ENCODE data around the gene NUP210. TPM values are rescaled to one million over a fixed set of nuclear protein-coding genes. Genes with fewer than 3 reads are reported as not detected.

NUP210 gene
- total and polyA plus RNA-seq, 5 experiments from 2014 or later = 37.3 to 150 (median 82.7) TPM

DNA sequence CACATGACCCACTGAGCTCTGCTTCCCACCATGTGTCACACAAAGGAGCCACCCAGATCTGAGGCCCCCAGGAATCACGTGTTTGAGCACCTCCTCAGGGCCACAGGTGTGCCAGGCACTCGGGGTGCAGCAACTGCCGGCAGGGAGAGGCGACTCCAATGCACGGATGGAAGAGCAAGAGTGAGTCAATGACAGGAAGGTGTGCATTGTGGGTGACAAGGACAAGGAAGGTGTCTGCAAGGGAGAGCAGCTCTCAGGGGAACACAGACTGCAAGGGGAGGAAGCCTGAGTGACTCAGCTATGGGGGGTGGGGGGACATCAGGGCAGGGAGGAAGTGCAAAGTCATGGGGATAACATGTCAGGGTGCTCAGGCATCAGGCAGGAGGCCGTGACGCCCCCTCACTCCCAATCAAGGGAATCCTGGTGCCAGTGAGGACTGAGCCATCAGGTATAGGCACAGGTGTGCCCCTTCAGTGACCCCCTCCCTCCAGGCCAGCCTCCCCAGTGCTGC is 67.4 kb downstream of the NUP210 start:
- Mint-ChIP-seq H3K4me1 (peaks cover 23 to 45% (median 44%) of the 10 kb centered on the region in 4 donors), H3K36me3 (peaks cover 5 to 91% (median 28%) of the 10 kb centered on the region in 3 donors), H3K4me3 (no peak overlapping the region), H3K27ac (peak overlapping the region in 9 of 10 donors; percentile 14 to 89 (median 85)), H3K27me3 (no peaks in the 10 kb centered on the region), H3K9me3 (no peaks in the 10 kb centered on the region)
- ATAC-seq (no peak), DNase-seq (peak in 1 of 10 donors; percentile 7)
- POLR2A ChIA-PET = no interaction called here

DNA sequence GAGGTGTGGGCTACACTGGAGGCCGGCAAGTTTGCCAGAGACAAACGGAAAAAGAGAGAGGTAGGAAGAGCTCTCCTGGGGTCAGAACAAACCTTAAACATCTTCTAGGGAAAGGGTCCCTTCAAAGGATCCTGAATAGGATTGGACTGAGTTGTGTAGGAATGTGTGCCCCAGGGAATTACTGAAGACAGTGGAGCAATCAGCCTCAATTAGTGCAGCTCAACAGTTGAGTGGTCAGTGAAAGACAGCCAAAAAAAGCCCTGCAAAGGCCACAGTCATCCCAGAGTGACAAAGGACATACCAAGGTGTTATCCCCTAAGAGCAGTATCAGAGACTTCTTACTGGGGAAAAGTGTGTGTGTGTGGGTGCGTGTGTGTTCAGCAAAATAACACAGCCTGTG is 70.3 kb downstream of the NUP210 start:
- H3K27ac Mint-ChIP-seq = peak overlapping the region; percentile 88 to 97 (median 92)
- H3K27me3 Mint-ChIP-seq = no peaks in the 10 kb centered on the region
- ATAC-seq = no peak
- H3K36me3 Mint-ChIP-seq = peaks cover 5 to 77% (median 27%) of the 10 kb centered on the region in 3 donors
- DNase-seq = no peak
- peak overlapping the region in 7 of 10 donors; percentile 46 to 88 (median 80) for H3K4me3 Mint-ChIP-seq
- H3K4me1 Mint-ChIP-seq = peaks cover 33 to 66% (median 62%) of the 10 kb centered on the region in 4 donors
- POLR2A ChIA-PET = interaction anchor here (1.7 to 6.4 kb wide), 8 partner anchors 8 to 130 kb away, joined by 5 to 68 read pairs (median 14); partner anchors contain the start of genes HDAC11 and NUP210
- no peaks in the 10 kb centered on the region for H3K9me3 Mint-ChIP-seq

DNA sequence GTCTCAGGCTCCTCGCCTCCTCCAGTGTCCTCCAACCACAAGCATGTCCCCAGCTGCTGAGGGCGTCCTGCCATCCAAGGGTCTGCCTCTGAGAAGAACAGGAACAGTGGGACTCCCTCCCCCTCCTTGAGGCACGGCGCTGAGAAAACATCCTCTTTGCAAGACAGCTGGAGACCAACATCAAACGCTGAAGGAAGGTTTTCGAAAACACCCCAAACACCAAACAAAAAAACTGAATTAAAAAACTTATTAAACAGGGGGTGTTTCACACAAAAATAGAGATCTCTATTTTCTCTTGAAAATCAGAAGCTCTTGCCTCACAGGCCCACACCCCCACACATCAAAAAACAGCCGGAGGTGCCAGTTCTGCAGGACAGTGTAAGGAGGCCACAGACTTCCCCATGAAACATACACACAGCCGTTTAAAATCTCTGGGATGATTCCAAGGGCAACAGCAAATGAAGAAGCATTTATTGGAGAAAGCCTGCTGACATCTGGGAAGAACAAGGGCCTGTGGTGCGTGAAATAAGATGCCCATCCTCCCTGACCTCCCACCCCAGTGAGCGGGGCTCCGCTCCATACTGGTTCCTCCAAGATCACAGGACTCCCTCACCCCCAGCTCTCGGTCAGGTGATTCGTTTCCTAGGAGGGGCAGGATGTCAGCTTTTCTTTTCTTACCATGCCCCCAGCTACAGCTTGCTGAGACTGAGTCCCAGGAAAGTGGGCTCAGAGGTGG is 71.3 kb downstream of the NUP210 start:
- H3K4me1 Mint-ChIP-seq = peaks cover 40 to 74% (median 70%) of the 10 kb centered on the region in 4 donors
- peak overlapping the region; percentile 88 to 97 (median 92) for H3K27ac Mint-ChIP-seq
- DNase-seq (peak in 7 of 10 donors; percentile 8 to 55 (median 23)), ATAC-seq (peak; percentile 31 to 37)
- H3K36me3 Mint-ChIP-seq = peaks cover 5 to 75% (median 24%) of the 10 kb centered on the region in 3 donors
- no peaks in the 10 kb centered on the region for H3K9me3 Mint-ChIP-seq
- POLR2A ChIA-PET = interaction anchor here (0.7 to 6.4 kb wide), 12 partner anchors 9 to 518 kb away, joined by 3 to 68 read pairs (median 5); partner anchors contain the start of genes HDAC11 and NUP210
- no peaks in the 10 kb centered on the region for H3K27me3 Mint-ChIP-seq
- H3K4me3 Mint-ChIP-seq = peak overlapping the region; percentile 69 to 88 (median 80)

DNA sequence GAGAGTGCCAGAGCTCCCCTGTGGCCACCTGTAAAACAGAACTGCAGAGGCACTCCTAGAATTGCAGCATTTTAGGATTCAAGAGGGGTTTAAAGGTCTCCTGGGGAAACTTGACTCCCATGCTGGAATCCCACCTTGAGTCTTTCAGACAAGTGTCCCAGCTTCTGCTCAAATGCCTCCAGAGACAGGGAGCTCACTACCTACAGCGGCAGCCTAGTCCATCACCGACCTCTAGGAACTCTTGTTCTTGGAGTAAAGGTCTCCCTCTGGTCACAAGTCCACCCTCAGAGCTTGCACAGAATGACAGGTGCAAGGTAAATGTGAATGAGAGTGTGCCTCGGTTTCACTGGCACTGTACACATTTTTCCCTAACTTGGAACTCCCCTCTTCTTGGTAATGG is 72.0 kb downstream of the NUP210 start:
- H3K36me3 Mint-ChIP-seq = peaks cover 5 to 70% (median 24%) of the 10 kb centered on the region in 3 donors
- POLR2A ChIA-PET = interaction anchor here (0.7 to 6.4 kb wide), 9 partner anchors 10 to 338 kb away, joined by 3 to 68 read pairs (median 11); partner anchors contain the start of genes HDAC11 and NUP210
- no peaks in the 10 kb centered on the region for H3K9me3 Mint-ChIP-seq
- ATAC-seq (no peak), DNase-seq (no peak)
- peaks cover 41 to 75% (median 73%) of the 10 kb centered on the region in 4 donors for H3K4me1 Mint-ChIP-seq
- H3K4me3 Mint-ChIP-seq = peak overlapping the region in 9 of 10 donors; percentile 71 to 88 (median 80)
- H3K27me3 Mint-ChIP-seq = no peaks in the 10 kb centered on the region
- peak overlapping the region; percentile 88 to 97 (median 92) for H3K27ac Mint-ChIP-seq

DNA sequence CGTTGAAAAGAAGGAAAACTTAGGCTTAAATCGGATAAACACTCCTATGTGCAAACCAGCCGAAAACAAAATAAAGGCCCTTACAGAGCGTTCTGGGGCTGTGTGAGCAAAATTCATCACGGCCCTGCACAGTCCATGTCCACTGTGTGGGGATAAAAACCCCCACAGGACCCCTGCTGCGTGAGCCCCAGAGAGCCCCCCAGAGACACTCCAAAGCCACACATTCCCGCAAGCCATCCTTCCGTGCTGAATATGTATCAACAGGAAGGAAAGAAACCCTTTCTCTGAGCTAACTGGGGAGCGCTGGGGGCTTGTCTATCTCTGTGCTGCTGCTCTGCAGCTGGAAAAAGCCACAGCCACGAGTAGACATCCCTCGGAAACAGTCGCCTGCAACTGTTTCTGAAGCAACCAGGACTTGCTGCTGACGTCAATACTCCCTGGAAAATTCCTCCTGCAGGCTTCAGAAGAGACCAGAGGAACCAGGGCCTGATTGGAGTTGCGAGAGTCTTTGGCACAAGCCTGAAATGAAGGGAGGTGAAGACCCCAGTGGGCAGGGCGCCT is 72.7 kb downstream of the NUP210 start:
- peak overlapping the region; percentile 40 to 88 (median 64) for H3K4me3 Mint-ChIP-seq
- H3K4me1 Mint-ChIP-seq = peaks cover 38 to 73% (median 68%) of the 10 kb centered on the region in 4 donors
- H3K27me3 Mint-ChIP-seq = no peaks in the 10 kb centered on the region

DNA sequence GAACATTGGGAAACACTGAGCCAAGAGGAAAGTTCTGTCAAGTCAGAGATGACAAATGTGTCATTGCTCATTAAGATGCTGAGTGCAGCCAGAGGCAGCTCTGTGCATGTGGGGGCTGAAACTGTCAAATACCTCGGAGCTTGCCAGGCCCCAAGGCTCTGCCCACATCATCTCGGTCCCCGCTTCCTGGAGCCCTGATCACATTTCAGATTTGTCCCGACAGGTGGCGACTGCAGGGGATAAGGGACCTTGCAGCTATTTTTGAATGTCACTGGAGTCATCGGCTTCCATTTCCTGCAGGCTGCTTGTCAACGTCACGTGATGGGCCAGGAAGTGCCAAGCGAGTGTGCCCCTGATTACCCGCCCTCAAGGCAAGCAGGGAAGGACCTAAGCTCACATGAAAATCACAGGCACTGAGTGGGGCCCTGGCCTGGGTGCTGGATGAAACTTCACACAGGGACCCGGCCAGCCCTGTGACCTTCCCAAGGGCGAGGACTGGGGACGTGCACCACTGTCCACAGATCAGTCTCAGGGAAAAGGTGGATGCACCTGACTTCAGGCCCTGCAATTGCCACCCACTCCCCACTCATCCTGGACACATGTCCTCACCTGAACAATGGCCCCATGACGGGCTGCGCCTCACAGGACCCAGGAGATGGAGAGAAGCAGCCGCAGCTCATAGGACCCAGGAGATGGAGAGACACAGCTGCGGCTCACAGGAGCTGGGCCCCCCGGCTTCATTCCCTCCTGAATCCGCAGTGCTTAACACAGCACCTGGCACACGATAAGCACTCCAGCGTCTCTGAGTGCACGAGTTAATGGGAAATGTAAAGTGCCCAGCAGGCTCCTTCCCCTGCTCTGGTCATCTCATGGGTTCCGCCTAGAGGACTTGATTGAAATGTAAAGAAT is 73.4 kb downstream of the NUP210 start:
- DNase-seq = peak; percentile 50 to 91 (median 78)
- POLR2A ChIA-PET = interaction anchor here (0.9 to 6.4 kb wide), 13 partner anchors 8 to 778 kb away, joined by 3 to 68 read pairs (median 4); partner anchors contain the start of genes CHCHD4, HDAC11, NUP210 and TMEM43
- Mint-ChIP-seq H3K4me1 (peaks cover 38 to 74% (median 67%) of the 10 kb centered on the region in 4 donors), H3K9me3 (no peaks in the 10 kb centered on the region), H3K36me3 (peaks cover 5 to 68% (median 24%) of the 10 kb centered on the region in 3 donors), H3K4me3 (peak overlapping the region; percentile 40 to 88 (median 68)), H3K27me3 (no peaks in the 10 kb centered on the region), H3K27ac (peak overlapping the region; percentile 86 to 96 (median 91))
- ATAC-seq = peak; percentile 87

More for the DNA sequence above, 72.7 kb downstream of the NUP210 start:
- ATAC-seq (no peak), DNase-seq (no peak)
- Mint-ChIP-seq H3K9me3 (no peaks in the 10 kb centered on the region), H3K27ac (peak overlapping the region; percentile 86 to 96 (median 91)), H3K36me3 (peaks cover 5 to 68% (median 23%) of the 10 kb centered on the region in 3 donors)
- POLR2A ChIA-PET = interaction anchor here (1.3 to 6.4 kb wide), 7 partner anchors 11 to 777 kb away, joined by 4 to 68 read pairs (median 16); partner anchors contain the start of genes CHCHD4, HDAC11, NUP210 and TMEM43

DNA sequence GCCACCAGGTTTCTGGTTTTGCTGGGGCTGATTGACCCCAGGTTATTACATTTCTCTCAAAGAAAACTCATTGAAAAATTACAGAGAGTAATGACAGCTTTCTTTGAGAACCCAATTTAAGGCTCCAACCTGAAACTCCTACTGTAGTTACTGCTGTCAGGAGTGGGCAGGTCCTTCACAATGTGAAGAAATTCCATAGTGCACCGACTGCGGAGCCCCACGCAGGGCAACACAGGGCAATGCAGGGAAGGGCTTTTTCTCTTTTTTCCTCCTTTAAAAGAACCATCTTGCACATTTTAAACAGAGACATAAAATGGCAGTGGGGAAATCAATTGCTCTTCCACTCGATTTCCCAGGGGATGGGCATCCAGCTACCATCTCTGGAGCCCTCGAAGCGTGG is 74.3 kb downstream of the NUP210 start:
- POLR2A ChIA-PET = interaction anchor here (0.5 to 6.4 kb wide), 11 partner anchors 9 to 504 kb away, joined by 3 to 68 read pairs (median 5); partner anchors contain the start of genes HDAC11 and NUP210
- Mint-ChIP-seq H3K27me3 (no peaks in the 10 kb centered on the region), H3K4me1 (peaks cover 39 to 72% (median 66%) of the 10 kb centered on the region in 4 donors), H3K36me3 (peaks cover 5 to 68% (median 19%) of the 10 kb centered on the region in 3 donors), H3K27ac (peak overlapping the region; percentile 86 to 96 (median 91)), H3K9me3 (no peaks in the 10 kb centered on the region), H3K4me3 (no peak overlapping the region)
- DNase-seq = no peak
- no peak for ATAC-seq

DNA sequence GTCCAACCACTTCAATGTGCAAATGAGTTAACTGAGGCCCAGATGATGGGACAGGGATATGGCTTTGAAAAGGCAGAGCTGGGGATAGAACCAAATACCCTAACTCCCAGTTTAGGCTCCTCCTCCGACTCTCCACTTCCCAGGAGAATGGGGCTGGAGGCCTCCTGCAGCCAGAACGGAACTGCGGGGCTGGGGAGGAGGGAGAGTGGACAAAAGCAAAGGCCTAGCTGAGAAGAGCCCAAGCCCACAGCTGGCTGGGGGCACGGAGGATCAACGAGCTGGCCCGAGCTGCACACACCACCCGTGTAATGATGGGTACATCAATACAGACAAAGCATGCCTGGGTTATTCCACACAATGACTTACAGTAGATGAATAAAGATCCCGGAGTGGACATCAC is 74.8 kb downstream of the NUP210 start:
- H3K27ac Mint-ChIP-seq = peak overlapping the region in 5 of 10 donors; percentile 41 to 93 (median 88)
- no peak for ATAC-seq
- H3K9me3 Mint-ChIP-seq = no peaks in the 10 kb centered on the region
- no peak for DNase-seq
- POLR2A ChIA-PET = interaction anchor here (0.6 to 6.4 kb wide), 8 partner anchors 9 to 134 kb away, joined by 3 to 68 read pairs (median 6); partner anchors contain the start of genes HDAC11 and NUP210
- no peaks in the 10 kb centered on the region for H3K27me3 Mint-ChIP-seq
- peaks cover 3 to 68% (median 15%) of the 10 kb centered on the region in 3 donors for H3K36me3 Mint-ChIP-seq
- no peak overlapping the region for H3K4me3 Mint-ChIP-seq
- H3K4me1 Mint-ChIP-seq = peaks cover 38 to 70% (median 64%) of the 10 kb centered on the region in 4 donors

DNA sequence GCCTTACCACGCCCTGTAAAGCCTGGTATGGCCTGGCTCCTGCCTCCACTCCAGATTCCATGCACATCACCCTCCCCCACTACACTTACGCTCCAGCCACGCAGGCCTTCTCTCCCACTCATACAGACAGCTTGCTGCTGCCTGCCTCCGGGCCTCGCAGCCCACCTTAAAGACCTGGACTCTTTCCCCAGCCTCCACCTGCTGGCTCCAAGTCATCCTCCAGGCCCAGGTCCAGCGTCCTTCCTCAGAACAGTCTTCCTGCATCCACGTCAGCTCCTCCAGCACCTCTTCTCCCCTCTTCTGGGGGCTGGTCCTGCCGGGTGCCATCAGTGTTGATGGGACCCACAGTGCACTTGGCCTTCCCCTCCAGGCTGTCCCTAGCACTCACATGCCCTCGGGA is 75.5 kb downstream of the NUP210 start:
- no peak for ATAC-seq
- Mint-ChIP-seq H3K4me3 (peak overlapping the region in 3 of 10 donors; percentile 22 to 58 (median 24)), H3K9me3 (no peaks in the 10 kb centered on the region), H3K4me1 (peaks cover 34 to 64% (median 58%) of the 10 kb centered on the region in 4 donors), H3K36me3 (peaks cover 0 to 66% (median 10%) of the 10 kb centered on the region in 3 donors), H3K27me3 (no peaks in the 10 kb centered on the region), H3K27ac (peak overlapping the region in 9 of 10 donors; percentile 58 to 91 (median 80))
- no peak for DNase-seq
- POLR2A ChIA-PET = interaction anchor here (0.6 to 6.4 kb wide), 5 partner anchors 15 to 108 kb away, joined by 3 to 68 read pairs (median 6); no protein-coding TSS in a partner anchor

DNA sequence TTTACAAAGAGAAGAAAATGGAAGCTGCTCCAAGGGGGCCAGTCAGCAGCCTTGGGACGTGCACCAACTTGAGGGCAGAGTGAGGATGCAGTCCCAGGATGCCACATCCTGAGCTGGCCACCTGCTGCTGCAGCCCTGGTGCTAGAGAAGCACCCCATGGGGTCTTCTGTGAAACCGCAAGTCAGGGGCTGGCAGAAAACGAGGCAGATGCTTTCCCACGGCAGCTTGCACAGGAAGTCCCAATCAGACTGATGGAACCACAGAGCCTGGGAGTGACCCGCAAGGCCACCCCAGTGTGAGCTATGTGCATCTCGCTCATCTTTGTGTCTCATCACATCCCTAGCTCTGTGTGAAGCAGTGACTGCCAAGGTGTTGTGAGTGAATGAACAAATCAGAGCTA is 76.5 kb downstream of the NUP210 start:
- POLR2A ChIA-PET = interaction anchor here (1.1 kb wide), 1 partner anchor 332 kb away, joined by 3 read pairs; no protein-coding TSS in a partner anchor
- Mint-ChIP-seq H3K4me1 (peaks cover 26 to 53% (median 47%) of the 10 kb centered on the region in 4 donors), H3K36me3 (peaks cover 0 to 66% (median 9%) of the 10 kb centered on the region in 3 donors), H3K27ac (peak overlapping the region in 4 of 10 donors; percentile 31 to 81 (median 60)), H3K9me3 (no peaks in the 10 kb centered on the region), H3K4me3 (peak overlapping the region in 1 of 10 donors; percentile 43), H3K27me3 (no peaks in the 10 kb centered on the region)
- ATAC-seq = no peak
- DNase-seq = peak in 1 of 10 donors; percentile 10

DNA sequence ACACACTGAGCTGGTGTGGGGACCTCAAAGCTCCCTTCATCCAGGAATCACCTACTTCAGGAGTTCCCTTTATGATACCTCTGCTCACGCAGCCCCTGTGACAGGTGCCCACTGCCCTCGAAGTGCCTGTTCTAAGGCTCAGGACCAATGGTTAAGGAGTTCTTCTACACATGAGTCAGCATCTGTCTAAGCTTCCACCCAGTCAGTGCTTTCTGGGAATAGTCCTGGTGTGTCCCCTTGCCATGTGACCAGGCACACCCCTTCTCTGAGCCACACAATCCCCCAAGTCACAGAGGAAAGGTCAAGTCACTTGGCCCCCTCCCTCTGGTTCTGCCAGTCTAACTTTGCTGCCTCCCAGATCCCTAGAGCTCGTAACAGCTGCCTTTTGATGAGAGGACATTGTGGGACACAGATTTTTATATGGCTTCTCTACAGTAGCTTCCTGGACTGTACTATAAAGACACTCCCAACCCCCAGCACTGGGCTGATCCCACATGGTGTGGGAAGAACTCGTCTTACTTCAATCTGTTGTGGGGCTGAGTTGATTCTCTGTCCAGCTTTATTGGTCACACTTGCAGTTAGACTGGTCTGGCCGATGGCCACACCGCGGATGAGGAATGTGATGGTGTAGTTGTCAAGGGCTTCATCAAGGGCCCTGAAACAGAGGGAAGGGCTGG is 78.8 kb downstream of the NUP210 start:
- peaks cover 0 to 72% (median 10%) of the 10 kb centered on the region in 3 donors for H3K36me3 Mint-ChIP-seq
- ATAC-seq (no peak), DNase-seq (no peak)
- no peaks in the 10 kb centered on the region for H3K27me3 Mint-ChIP-seq
- H3K4me3 Mint-ChIP-seq = no peak overlapping the region
- H3K4me1 Mint-ChIP-seq = peaks cover 19 to 35% (median 26%) of the 10 kb centered on the region in 4 donors
- H3K9me3 Mint-ChIP-seq = no peaks in the 10 kb centered on the region
- POLR2A ChIA-PET = no interaction called here
- H3K27ac Mint-ChIP-seq = peak overlapping the region in 7 of 10 donors; percentile 35 to 77 (median 56)

All from naive thymus-derived CD8-positive, alpha-beta T cell (primary cell).